Measurements from ENCODE around the gene OPN3.

DNA sequence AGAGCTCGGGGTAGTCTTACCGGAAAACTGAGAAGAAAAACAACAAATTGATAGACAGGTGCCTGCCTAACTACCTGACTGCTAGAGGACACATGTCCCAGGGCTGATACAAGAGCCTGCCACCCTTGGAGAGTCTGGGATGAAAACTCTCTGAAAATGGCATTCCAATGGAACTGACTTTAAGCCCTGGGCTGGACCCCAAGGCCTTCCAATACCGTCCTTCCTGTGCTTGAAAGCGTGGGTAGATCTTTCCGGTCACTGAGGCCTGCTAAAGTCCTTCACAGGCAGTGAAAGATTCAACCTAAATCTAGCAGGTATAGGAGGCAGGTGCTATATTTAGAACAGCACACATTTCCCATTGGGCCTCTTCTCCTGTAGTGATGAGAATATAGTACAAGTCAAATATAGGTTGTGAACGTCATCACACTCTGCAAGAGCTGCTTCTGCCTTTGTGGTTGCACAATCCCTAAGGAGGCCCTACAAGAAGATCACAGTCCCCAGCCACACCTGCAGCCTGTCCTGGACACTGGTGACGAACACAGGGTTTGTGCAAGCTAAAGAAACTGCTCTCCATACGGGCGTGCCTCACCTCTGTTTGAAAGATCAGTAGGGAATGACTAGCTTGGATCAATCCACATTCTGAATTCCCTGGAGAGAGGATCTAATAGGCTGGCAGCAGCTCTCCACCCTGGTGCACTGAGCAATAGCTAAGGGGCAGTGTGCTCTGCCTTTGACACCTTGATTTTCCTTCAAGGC is 876 bp upstream of the OPN3 start:
- TF ChIP-seq YY1 (IDR thresholded peaks at IDR 0.05; ENCODE audit: low read depth), result no peak
- no peak for TF ChIP-seq REST (IDR thresholded peaks at IDR 0.05; ENCODE audit: low read depth)
- no peak for TF ChIP-seq RAD21 (IDR thresholded peaks at IDR 0.05; ENCODE audit: low read depth)
- TF ChIP-seq MAX (IDR thresholded peaks at IDR 0.05), result no peak
- no peak for TF ChIP-seq EP300 (IDR thresholded peaks at IDR 0.05; ENCODE audit: borderline replicate concordance)
- TF ChIP-seq USF1 (IDR thresholded peaks at IDR 0.05), result no peak
